HCT116 (cell line): ENCODE data around the gene SCRN2.

Experiments used
- CEBPB ChIP-seq: IDR thresholded peaks from 2 replicates; pipeline ENCODE4 v1.6.1; 2012; ENCODE audit warnings: low read depth
- CTCF ChIP-seq, 3 experiments: fragments of 200-600 bp in 1 of 3; sonication (generic) in 1 of 3; IDR thresholded peaks in 2 of 3; conservative IDR thresholded peaks in 1 of 3; 2 replicates each; pipeline ENCODE4 v1.5.1; 2012 to 2017; ENCODE audit warnings: low read depth in 2 of 3, low read length in 2 of 3, antibody characterized with exemption in 1 of 3, borderline replicate concordance in 1 of 3, control low read depth in 1 of 3, mild to moderate bottlenecking in 1 of 3, mixed read lengths in 1 of 3, mixed run types in 1 of 3, moderate library complexity in 1 of 3; ENCODE audit not compliant: insufficient read depth in 1 of 3
- EZH2 ChIP-seq: fragments of 200-600 bp; sonication (generic); IDR thresholded peaks from 2 replicates; pipeline ENCODE4 v1.6.1; 2017; ENCODE audit warnings: antibody characterized with exemption, mixed run types
- FOSL1 ChIP-seq: IDR thresholded peaks from 2 replicates; pipeline ENCODE4 v1.6.1; 2012; ENCODE audit warnings: low read depth
- MAX ChIP-seq: IDR thresholded peaks from 2 replicates; pipeline ENCODE4 v1.6.1; 2012
- POLR2A ChIP-seq: IDR thresholded peaks from 2 replicates; pipeline ENCODE4 v1.7.0; 2011; ENCODE audit warnings: borderline replicate concordance; ENCODE audit not compliant: insufficient read depth, insufficient read length; ENCODE audit errors: extremely low read depth
- POLR2AphosphoS5 ChIP-seq: IDR thresholded peaks from 2 replicates; pipeline ENCODE4 v1.6.1; 2011; ENCODE audit warnings: mild to moderate bottlenecking, low read depth, low read length, moderate library complexity
- RAD21 ChIP-seq: IDR thresholded peaks from 2 replicates; pipeline ENCODE4 v1.6.1; 2012; ENCODE audit warnings: low read depth, mild to moderate bottlenecking
- REST ChIP-seq: IDR thresholded peaks from 2 replicates; pipeline ENCODE4 v1.6.1; 2012; ENCODE audit warnings: low read depth
- SP1 ChIP-seq: IDR thresholded peaks from 2 replicates; pipeline ENCODE4 v1.6.1; 2012; ENCODE audit warnings: low read depth
- SRF ChIP-seq: IDR thresholded peaks from 2 replicates; pipeline ENCODE4 v1.6.1; 2012; ENCODE audit warnings: low read depth
- YY1 ChIP-seq: IDR thresholded peaks from 2 replicates; pipeline ENCODE4 v1.6.1; 2011; ENCODE audit warnings: low read length, low read depth, moderate library complexity, mild to moderate bottlenecking; ENCODE audit not compliant: insufficient replicate concordance; ENCODE audit errors: extremely low read depth
- ZBTB33 ChIP-seq: IDR thresholded peaks from 2 replicates; pipeline ENCODE4 v1.6.1; 2011; ENCODE audit warnings: mild to moderate bottlenecking, low read length, moderate library complexity; ENCODE audit not compliant: insufficient replicate concordance; ENCODE audit errors: extremely low read depth
- ZNF274 ChIP-seq: fragments of 200-500 bp; sonication (Bioruptor generic); IDR thresholded peaks from 2 replicates; pipeline ENCODE4 v1.6.1; 2014; ENCODE audit warnings: mild to moderate bottlenecking, low read depth, low read length, inconsistent platforms

- TF ChIP-seq EZH2, result no peak
- no peak for TF ChIP-seq CTCF (IDR thresholded peaks at IDR 0.05 in 2 of 3, conservative IDR thresholded peaks at IDR 0.05 in 1 of 3; ENCODE audit: borderline replicate concordance in 1 of 3, insufficient read depth in 1 of 3, low read depth in 2 of 3, low read length in 2 of 3)
- no peak for TF ChIP-seq POLR2AphosphoS5
- TF ChIP-seq POLR2A, result no peak
- no peak for TF ChIP-seq RAD21
- TF ChIP-seq FOSL1, result no peak
- no peak for TF ChIP-seq YY1
- no peak for TF ChIP-seq SP1
- TF ChIP-seq ZNF274, result no peak
- TF ChIP-seq REST, result no peak
- no peak for TF ChIP-seq MAX
- TF ChIP-seq SRF, result no peak
- no peak for TF ChIP-seq CEBPB
- no peak for TF ChIP-seq ZBTB33
These were observed 36.4 kb upstream of the SCRN2 start for GRCh38 chr17:47877368-47878034.
